GM04504 (cell line): ENCODE measurements around the gene STH.

ENCODE experiments used
- DNase-seq: peaks from one replicate; pipeline ENCODE4 v3.0.0-alpha.2; 2012; ENCODE audit warnings: low read depth

The STH gene

GRCh38 chr17:45967378-45967777 lies 31.7 kb upstream of the STH start:
- no peak for DNase-seq

- no peak for DNase-seq
Observed at GRCh38 chr17:45968732-45969131, 30.3 kb upstream of the STH start.

GRCh38 chr17:45969726-45970125 lies 29.3 kb upstream of the STH start:
- DNase-seq: no peak

GRCh38 chr17:45970659-45971058 lies 28.4 kb upstream of the STH start:
- DNase-seq: no peak

- DNase-seq: no peak
Observed at GRCh38 chr17:45971698-45972141, 27.3 kb upstream of the STH start.

GRCh38 chr17:45972531-45972930 lies 26.5 kb upstream of the STH start:
- DNase-seq: no peak

- no peak for DNase-seq
Observed at GRCh38 chr17:45973099-45973780, 25.8 kb upstream of the STH start.

- DNase-seq: no peak
Observed at GRCh38 chr17:45973946-45974859, 24.8 kb upstream of the STH start.

GRCh38 chr17:45974916-45975630 lies 24.0 kb upstream of the STH start:
- DNase-seq: no peak

- no peak for DNase-seq
Observed at GRCh38 chr17:45975640-45976295, 23.3 kb upstream of the STH start.

GRCh38 chr17:45976391-45976754 lies 22.7 kb upstream of the STH start:
- DNase-seq: no peak

- no peak for DNase-seq
Observed at GRCh38 chr17:45976755-45977505, 22.1 kb upstream of the STH start.

- DNase-seq: no peak
Observed at GRCh38 chr17:45977506-45977824, 21.6 kb upstream of the STH start.

- DNase-seq: no peak
Observed at GRCh38 chr17:45977976-45978626, 20.9 kb upstream of the STH start.

GRCh38 chr17:45979137-45979536 lies 19.9 kb upstream of the STH start:
- DNase-seq: no peak

- no peak for DNase-seq
Observed at GRCh38 chr17:45980855-45981254, 18.2 kb upstream of the STH start.

- no peak for DNase-seq
Observed at GRCh38 chr17:45981306-45981705, 17.7 kb upstream of the STH start.

- no peak for DNase-seq
Observed at GRCh38 chr17:45982791-45983613, 16.0 kb upstream of the STH start.

- no peak for DNase-seq
Observed at GRCh38 chr17:45983614-45984310, 15.3 kb upstream of the STH start.

GRCh38 chr17:45984368-45984767 lies 14.7 kb upstream of the STH start:
- DNase-seq: no peak
